Measurements from ENCODE around the gene B4GALT1. TPM values are rescaled to one million over a fixed set of nuclear protein-coding genes. Genes with fewer than 3 reads are reported as not detected.
A peak's percentile ranks its signal among the peaks of the same experiment; 100 is the strongest.

B4GALT1 gene
- total and polyA plus RNA-seq, 2 of the 8 experiments (the other 6 are each of a cell fraction or from before 2014, with no cell fraction given): 12.8 to 18.2 TPM

DNA sequence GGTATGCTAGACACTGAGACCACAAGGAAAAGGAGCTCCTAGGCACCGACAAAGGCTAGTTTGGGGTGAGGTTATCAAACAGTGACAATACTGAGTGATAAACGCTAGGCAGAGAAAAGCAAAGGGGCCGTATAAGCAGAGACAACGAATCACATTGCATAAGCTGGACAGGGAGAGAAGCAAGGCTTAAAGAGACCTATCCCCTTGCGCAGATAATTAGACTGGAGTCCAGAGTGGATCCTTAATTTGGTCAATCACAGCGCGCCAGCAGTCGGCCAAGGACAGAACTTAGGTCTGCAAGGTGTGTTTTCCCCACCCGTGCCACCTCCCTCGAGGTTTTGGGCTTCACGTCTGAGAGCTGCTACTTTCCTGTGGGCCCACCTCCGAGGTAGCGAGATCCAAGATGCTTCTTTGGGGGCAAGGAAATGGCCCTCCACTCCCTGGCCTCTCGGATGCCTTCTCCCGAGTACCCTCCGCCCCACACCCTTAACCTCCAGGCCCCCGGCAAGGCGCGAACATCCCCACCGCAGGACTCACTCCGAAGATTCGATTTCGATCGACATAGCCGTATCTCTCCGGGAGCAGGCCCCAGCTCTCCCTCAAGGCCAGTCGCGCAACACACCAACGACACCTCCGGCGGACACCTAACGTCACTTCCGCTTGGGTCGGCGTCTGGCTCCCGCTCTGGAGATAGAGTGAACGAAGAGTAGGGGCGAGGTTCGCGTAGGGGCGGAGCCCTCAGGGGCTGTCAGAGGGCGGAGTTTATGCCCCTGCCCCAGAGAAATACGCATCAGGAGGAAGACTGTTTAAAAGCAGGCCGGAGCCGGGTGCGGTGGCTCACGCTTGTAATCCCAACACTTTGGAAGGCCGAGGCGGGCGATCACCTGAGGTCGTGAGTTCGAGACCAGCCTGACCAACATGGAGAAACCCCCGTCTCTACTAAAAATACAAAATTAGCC, 90.8 kb downstream of the B4GALT1 start, which contains the start of gene SMU1 (continued):
- TF ChIP-seq ATF2 (IDR thresholded peaks at IDR 0.05; ENCODE audit: low read length): no peak
- TF ChIP-seq CHD1 (IDR thresholded peaks at IDR 0.05; ENCODE audit: low read depth, low read length): no peak
- TF ChIP-seq HDAC6 (IDR thresholded peaks at IDR 0.05; ENCODE audit: low read depth, low read length): no peak
- TF ChIP-seq ZNF274 (IDR thresholded peaks at IDR 0.05; ENCODE audit: borderline replicate concordance, extremely low read depth, low read length): no peak
- no peak for TF ChIP-seq YY1 (IDR thresholded peaks at IDR 0.05; ENCODE audit: low read depth, low read length)
- TF ChIP-seq RAD21 (IDR thresholded peaks at IDR 0.05 in 1 of 2, conservative IDR thresholded peaks at IDR 0.05 in 1 of 2; ENCODE audit: low read depth in 2 of 2, low read length in 2 of 2): no peak
- TF ChIP-seq, protein P1, sequence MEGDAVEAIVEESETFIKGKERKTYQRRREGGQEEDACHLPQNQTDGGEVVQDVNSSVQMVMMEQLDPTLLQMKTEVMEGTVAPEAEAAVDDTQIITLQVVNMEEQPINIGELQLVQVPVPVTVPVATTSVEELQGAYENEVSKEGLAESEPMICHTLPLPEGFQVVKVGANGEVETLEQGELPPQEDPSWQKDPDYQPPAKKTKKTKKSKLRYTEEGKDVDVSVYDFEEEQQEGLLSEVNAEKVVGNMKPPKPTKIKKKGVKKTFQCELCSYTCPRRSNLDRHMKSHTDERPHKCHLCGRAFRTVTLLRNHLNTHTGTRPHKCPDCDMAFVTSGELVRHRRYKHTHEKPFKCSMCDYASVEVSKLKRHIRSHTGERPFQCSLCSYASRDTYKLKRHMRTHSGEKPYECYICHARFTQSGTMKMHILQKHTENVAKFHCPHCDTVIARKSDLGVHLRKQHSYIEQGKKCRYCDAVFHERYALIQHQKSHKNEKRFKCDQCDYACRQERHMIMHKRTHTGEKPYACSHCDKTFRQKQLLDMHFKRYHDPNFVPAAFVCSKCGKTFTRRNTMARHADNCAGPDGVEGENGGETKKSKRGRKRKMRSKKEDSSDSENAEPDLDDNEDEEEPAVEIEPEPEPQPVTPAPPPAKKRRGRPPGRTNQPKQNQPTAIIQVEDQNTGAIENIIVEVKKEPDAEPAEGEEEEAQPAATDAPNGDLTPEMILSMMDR (IDR thresholded peaks at IDR 0.05; ENCODE audit: control extremely low read depth in 1 of 3, insufficient read depth in 1 of 3, low read depth in 1 of 3, low read length in 3 of 3): no peak
- no peak for TF ChIP-seq RNF2 (IDR thresholded peaks at IDR 0.05; ENCODE audit: borderline replicate concordance, low read depth, low read length, missing control alignments, poor library complexity, severe bottlenecking)
- TF ChIP-seq RFX5 (IDR thresholded peaks at IDR 0.05; ENCODE audit: borderline replicate concordance, low read depth, low read length): no peak
- TF ChIP-seq POLR2AphosphoS5 (IDR thresholded peaks at IDR 0.05; ENCODE audit: low read depth, low read length): peak; percentile 96
- peak; percentile 47 for TF ChIP-seq TAF7 (optimal IDR thresholded peaks at IDR 0.05; ENCODE audit: borderline replicate concordance, low read depth, low read length)
- TF ChIP-seq FOSL1 (IDR thresholded peaks at IDR 0.05; ENCODE audit: insufficient read depth, low read depth, low read length): no peak
- TF ChIP-seq, protein P2, sequence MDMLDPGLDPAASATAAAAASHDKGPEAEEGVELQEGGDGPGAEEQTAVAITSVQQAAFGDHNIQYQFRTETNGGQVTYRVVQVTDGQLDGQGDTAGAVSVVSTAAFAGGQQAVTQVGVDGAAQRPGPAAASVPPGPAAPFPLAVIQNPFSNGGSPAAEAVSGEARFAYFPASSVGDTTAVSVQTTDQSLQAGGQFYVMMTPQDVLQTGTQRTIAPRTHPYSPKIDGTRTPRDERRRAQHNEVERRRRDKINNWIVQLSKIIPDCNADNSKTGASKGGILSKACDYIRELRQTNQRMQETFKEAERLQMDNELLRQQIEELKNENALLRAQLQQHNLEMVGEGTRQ (IDR thresholded peaks at IDR 0.05; ENCODE audit: low read length): no peak
- no peak for TF ChIP-seq SAP30 (IDR thresholded peaks at IDR 0.05; ENCODE audit: insufficient read depth, insufficient replicate concordance, low read length)
- 0 out of 2 replicates have a peak, but pooled peaks have one; percentile 83 for TF ChIP-seq KDM1A (IDR thresholded peaks at IDR 0.05; ENCODE audit: borderline replicate concordance, low read length)
- TF ChIP-seq JUN (IDR thresholded peaks at IDR 0.05; ENCODE audit: low read depth, low read length): no peak
